GM18907 (cell line): Measurements from ENCODE around the gene VAV3.
A peak's percentile ranks its signal among the peaks of the same experiment; 100 is the strongest.

Experiments
- ATAC-seq: cut with Tn5 transposase; IDR thresholded peaks from one replicate; pipeline ENCODE4 v1.9.1; 2021; ENCODE audit warnings: mild to moderate bottlenecking, moderate library complexity; ENCODE audit not compliant: unreplicated experiment

The VAV3 gene

GRCh38 chr1:107972391-107973180 is 7.6 kb upstream of the VAV3 start:
- ATAC-seq = no peak

DNA sequence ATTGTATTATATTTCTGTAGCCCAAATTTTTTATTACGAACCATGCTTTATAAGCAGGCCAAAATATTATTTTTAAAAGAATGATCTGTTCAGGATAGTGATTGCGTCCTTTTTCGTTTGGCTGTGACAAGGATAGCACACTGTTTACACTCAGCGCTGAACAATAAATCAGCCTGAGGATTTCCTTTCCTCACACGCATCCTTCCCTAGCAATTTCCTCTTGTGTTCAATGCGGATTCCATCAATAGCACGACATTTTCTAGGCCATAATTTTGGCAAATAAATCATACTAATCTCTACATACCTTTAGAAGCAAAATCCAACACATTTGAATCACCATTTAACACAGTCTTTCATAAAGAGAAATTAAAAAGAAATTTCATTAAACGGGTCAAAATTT is 1.6 kb upstream of the VAV3 start:
- ATAC-seq = no peak

GRCh38 chr1:107964336-107965109 is 457 bp downstream of the VAV3 start:
- no peak for ATAC-seq

- peak; percentile 94 for ATAC-seq
Measured at GRCh38 chr1:107963601-107964335, 1.2 kb downstream of the VAV3 start.

DNA sequence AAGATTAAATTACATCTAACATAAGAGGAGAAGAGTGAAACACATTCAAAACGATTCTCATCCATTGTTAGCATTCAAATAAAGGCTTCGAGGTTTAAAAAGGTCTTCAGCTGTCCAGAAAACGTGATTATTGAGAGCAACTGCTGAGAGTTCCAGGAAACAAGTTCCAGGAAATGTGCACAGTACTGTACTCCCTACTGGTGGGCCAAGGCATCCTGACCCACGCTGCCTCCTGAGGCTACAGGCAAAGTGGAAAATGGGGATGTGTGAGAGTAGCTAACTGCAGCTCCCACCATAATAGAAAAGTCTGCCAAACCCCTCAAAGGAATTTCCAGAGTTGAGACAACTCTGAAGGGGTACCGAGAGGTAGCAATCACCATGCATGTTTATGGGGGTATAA is 2.0 kb downstream of the VAV3 start:
- no peak for ATAC-seq

DNA sequence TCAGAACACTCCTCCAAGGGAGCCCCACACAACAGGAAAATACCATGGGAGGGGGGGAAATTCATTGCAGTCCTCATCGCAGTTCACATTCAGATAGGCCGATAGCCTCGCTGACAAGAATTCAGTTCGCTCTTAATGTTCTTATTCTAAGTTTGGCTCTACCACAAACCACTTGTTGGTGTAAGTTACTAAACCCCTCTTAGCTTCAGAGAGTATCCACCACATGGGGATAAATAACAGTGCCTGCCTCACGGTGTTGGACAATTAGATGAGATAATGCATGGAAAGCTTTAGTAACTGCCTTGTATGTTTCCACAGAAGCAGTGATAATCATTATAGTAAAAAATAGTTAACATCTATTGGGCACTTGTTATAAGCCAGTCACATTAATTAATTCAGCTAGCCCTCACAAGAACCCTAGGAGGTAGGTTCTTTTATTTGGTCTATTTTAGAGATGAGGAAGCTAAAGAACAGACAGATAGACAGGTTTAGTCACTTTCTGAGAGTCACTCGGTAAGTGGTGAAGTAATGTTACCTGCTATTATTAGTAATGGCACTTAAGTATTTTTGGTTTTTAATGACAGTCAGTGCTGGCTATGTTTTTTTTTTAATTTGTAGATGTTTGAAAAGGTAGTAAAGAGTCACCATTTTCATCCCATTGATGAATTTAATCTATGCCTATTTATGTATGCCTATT is 10.1 kb downstream of the VAV3 start:
- no peak for ATAC-seq

DNA sequence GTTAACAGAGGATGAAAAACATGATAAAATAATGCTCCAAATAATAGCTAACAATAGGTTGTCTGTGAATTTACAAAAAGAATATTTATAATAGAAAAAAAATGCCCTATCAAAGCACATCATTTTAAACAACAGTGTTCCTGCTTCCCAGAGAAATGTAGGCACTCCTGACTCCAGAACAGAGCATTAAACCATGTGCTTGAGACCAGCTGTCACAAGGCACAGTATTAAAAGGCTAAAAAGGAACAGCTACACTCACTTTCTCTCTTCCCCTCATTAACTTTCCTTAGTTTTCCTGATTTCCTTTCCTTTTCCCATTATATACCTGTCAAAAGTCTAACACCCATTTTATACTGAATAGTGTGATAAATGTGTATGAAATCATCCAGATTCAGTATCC is 10.9 kb downstream of the VAV3 start:
- ATAC-seq = no peak

DNA sequence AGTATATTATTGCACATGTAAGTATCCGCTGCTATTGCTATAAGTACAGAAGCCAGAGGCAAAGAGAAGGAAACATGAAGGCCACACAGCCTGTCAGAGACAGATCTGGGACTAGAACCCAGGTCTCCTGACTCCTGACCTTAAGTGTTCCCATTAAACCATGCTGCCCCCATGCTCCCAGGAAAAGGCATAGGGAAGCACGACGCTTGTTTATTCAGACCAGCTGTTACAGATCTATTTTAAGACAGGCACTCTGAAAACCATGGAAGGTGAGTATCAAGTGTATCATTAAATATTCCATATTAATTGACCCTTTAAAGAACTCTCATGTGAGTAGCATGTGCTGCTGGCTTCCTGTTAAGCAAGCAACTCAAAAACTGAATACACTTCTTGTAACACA is 11.4 kb downstream of the VAV3 start:
- no peak for ATAC-seq

- ATAC-seq = no peak
Measured at GRCh38 chr1:107952989-107953388, 12.0 kb downstream of the VAV3 start.

- no peak for ATAC-seq
Measured at GRCh38 chr1:107950464-107950863, 14.5 kb downstream of the VAV3 start.

GRCh38 chr1:107949467-107950253 is 15.3 kb downstream of the VAV3 start:
- no peak for ATAC-seq

DNA sequence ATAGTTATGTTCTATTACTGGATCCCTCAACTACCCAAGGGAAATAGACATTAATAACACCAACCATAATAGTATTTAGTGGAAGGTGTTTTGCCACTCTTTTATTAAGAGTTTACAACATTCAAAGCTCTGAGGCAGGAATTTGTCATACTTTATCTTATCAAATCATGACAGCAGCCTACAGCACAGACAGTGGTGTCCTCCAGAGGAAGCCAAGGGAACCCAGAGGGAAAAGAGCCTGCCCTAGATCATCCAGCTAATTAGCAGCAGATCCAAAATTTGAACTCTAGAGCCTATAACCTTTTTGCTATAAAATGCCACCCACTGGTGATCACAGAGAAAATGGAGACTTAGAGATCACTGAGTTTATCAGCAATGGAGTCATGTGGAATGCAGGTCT is 18.2 kb downstream of the VAV3 start:
- no peak for ATAC-seq

DNA sequence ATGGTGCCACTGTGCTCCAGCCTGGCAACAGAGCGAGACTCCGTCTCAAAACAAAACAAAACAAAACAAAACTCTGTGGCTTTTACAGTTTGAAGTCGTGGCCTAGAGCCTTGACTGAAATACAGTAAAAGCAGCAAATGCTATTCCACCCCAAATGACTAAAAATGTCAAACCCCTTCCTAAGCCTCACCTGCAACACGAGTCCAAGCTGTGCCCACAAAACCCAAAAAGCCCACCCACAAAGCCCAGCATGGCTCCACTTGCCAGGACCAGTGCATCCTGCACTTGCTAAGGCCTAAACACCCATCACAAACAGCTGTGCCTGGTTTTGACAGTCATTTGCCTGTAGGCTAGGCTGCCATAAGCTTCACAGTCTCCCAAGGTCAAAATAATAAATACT is 21.3 kb downstream of the VAV3 start:
- ATAC-seq = no peak

DNA sequence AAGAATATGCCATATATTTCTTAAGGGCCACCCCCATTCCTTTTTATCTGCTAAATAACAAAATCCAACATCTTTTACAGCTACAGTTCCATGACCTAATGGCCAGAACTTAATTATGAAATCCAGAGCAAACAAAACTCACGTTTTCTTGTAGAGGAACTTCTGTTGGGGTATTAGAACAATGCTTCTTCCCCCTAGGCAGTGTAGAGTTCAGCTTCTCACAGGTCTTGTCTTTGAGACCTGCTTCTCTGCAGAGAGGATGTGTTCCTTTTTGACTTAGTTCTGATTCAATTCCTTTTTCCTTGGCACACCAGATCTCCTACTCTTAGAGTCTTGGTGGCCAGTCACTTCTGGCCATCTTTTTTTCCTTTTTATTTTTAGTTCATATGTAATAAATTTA is 22.2 kb downstream of the VAV3 start:
- ATAC-seq = no peak

DNA sequence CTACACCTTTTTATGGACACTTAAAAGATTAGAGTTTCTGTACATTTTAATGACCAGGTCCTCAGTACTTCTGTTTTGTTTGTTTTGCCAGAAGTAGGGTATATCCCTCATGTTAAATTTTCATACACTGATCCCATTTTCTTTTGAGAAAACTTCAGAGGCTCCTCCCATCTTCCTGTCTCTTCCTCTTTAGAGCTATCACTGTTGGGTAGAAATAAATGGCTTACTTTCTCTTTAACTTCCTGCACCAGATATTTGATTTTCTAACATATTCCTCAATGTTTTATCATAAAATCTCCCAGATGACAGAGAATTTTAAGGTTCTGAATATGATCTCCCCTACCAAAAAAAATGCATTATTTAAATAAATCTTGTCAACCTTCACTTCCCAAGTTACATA is 23.4 kb downstream of the VAV3 start:
- ATAC-seq = no peak

- no peak for ATAC-seq
Measured at GRCh38 chr1:107941123-107941522, 23.9 kb downstream of the VAV3 start.

GRCh38 chr1:107940701-107941100 is 24.3 kb downstream of the VAV3 start:
- no peak for ATAC-seq

DNA sequence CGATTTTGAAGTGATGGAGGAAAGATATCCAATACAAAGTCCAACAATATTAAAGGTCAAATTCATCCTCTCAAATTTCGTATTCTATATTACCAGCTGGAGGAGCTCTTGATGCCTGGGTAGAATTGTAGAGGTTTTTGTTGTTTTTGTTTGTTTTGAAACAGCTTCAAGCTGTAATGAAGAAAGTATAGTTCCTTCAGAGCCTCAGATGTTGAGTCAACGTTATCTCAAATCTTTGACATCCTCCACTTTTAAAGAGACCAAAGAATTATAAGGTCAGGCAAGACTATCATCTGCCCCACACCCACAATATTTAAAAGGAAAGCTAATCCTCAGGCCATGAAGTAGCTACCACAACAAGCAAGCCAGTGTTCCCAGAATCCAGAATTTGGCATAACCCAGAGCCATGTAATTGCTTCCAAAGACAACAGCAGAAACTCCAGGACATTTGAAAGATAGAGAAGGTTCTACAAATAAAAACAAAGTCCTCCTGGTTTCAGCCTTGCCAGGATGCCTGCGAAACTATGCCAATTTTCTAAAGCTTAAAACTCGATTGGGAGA is 24.9 kb downstream of the VAV3 start:
- ATAC-seq = no peak

GRCh38 chr1:107939256-107939655 is 25.7 kb downstream of the VAV3 start:
- no peak for ATAC-seq
